ENCODE data around the gene RNF220.
"Not testable (repeated sequence)": the region's sequence is repeated elsewhere in the genome, so short reads cannot be mapped to it uniquely, and the experiment has no call there.

The RNF220 gene

DNA sequence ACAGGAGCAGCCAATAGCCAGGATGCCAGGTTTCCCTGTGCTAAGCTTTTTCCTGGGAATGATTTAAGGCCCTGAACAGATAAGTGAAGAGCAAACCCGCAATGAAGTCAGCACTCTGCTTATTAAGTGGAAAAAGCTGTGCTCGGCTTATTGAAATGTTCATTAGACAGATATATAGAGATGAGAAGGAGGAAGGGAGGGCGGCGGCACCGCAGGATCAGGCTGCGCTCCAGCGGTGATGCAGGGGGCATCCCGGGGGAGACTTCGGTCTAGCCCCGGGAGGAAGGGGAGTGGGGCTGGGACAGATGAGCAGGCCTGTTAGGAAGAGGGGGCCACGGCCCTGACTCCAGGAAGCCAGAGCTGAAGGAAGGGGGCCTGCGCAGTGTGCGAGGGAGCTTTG lies 154.3 kb downstream of the RNF220 start:
- Histone ChIP-seq H3K9me3 (ENCODE audit: control insufficient read depth, insufficient read depth, low read depth, low read length) (no peaks in the 10 kb centered on the region), H3K27ac (ENCODE audit: extremely low read depth, low read depth, low read length) (no peak overlapping the region), H3K4me1 (ENCODE audit: control insufficient read depth, insufficient read depth, low read length) (no peaks in the 10 kb centered on the region), H3K4me3 (ENCODE audit: low read depth, low read length) (no peak overlapping the region), H3K36me3 (ENCODE audit: control insufficient read depth in 2 of 2, insufficient read depth in 1 of 2, low read length in 2 of 2) (no peaks in the 10 kb centered on the region)
- ChIA-PET POLR2A (no interaction called here), CTCF (interaction anchor here (0.7 to 2.2 kb wide), 3 partner anchors 9 to 181 kb away, joined by 3 to 10 read pairs (median 4); no protein-coding TSS in a partner anchor)
- TF ChIP-seq, protein P1, sequence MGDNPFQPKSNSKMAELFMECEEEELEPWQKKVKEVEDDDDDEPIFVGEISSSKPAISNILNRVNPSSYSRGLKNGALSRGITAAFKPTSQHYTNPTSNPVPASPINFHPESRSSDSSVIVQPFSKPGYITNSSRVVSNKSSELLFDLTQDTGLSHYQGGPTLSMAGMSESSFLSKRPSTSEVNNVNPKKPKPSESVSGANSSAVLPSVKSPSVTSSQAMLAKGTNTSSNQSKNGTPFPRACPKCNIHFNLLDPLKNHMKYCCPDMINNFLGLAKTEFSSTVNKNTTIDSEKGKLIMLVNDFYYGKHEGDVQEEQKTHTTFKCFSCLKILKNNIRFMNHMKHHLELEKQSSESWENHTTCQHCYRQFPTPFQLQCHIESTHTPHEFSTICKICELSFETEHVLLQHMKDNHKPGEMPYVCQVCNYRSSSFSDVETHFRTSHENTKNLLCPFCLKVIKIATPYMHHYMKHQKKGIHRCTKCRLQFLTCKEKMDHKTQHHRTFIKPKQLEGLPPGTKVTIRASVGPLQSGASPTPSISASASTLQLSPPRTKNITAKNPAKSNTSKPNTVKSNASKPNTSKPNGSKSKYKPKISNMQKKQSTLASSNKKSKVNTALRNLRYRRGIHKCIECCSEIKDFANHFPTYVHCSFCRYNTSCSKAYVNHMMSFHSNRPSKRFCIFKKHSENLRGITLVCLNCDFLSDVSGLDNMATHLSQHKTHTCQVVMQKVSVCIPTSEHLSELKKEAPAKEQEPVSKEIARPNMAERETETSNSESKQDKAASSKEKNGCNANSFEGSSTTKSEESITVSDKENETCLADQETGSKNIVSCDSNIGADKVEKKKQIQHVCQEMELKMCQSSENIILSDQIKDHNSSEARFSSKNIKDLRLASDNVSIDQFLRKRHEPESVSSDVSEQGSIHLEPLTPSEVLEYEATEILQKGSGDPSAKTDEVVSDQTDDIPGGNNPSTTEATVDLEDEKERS (tag by site-specific recombination; IDR thresholded peaks at IDR 0.05), result no peak
- TF ChIP-seq ZNF660 (tag by site-specific recombination; IDR thresholded peaks at IDR 0.05) (no peak), ZFP37 (tag by site-specific recombination; IDR thresholded peaks at IDR 0.05) (no peak), OSR2 (tag by site-specific recombination; IDR thresholded peaks at IDR 0.05) (no peak), GLI2 (tag by site-specific recombination; IDR thresholded peaks at IDR 0.05; ENCODE audit: borderline replicate concordance, low read depth) (no peak), KLF7 (tag by site-specific recombination; IDR thresholded peaks at IDR 0.05; ENCODE audit: borderline replicate concordance) (no peak), ZNF571 (tag by site-specific recombination; IDR thresholded peaks at IDR 0.05) (no peak), ZNF555 (tag by site-specific recombination; conservative IDR thresholded peaks at IDR 0.05) (no peak), WT1 (tag by site-specific recombination; IDR thresholded peaks at IDR 0.05) (no peak)
- TF ChIP-seq, protein P2, sequence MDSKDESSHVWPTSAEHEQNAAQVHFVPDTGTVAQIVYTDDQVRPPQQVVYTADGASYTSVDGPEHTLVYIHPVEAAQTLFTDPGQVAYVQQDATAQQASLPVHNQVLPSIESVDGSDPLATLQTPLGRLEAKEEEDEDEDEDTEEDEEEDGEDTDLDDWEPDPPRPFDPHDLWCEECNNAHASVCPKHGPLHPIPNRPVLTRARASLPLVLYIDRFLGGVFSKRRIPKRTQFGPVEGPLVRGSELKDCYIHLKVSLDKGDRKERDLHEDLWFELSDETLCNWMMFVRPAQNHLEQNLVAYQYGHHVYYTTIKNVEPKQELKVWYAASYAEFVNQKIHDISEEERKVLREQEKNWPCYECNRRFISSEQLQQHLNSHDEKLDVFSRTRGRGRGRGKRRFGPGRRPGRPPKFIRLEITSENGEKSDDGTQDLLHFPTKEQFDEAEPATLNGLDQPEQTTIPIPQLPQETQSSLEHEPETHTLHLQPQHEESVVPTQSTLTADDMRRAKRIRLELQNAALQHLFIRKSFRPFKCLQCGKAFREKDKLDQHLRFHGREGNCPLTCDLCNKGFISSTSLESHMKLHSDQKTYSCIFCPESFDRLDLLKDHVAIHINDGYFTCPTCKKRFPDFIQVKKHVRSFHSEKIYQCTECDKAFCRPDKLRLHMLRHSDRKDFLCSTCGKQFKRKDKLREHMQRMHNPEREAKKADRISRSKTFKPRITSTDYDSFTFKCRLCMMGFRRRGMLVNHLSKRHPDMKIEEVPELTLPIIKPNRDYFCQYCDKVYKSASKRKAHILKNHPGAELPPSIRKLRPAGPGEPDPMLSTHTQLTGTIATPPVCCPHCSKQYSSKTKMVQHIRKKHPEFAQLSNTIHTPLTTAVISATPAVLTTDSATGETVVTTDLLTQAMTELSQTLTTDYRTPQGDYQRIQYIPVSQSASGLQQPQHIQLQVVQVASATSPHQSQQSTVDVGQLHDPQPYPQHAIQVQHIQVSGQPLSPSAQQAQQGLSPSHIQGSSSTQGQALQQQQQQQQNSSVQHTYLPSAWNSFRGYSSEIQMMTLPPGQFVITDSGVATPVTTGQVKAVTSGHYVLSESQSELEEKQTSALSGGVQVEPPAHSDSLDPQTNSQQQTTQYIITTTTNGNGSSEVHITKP (tag by site-specific recombination; IDR thresholded peaks at IDR 0.05), result no peak

DNA sequence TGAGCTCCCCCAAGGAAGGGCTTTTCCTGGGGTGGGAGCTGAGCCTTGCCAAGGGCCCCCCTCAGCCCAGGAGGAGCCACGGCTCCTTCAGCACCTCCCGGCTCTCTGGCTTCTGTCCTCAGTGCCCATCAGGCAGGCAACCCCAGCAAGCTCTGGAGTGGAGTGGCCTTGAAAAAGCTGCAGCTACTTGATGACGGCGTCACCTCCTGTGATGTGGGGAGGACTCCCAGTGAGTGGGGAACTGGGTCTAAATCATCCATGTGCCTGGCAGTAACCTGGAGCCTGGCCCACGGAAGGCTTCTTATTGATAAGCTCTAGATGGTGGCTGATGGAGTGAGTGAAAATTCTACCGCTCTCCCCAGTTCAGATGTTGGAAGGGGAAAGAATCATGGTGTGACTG lies 154.9 kb downstream of the RNF220 start:
- H3K27ac ChIP-seq (ENCODE audit: extremely low read depth, low read depth, low read length), result no peak overlapping the region
- peak; percentile 85 for TF ChIP-seq ZIC2 (tag by site-specific recombination; IDR thresholded peaks at IDR 0.05)
- TF ChIP-seq TRIM28 (IDR thresholded peaks at IDR 0.05; ENCODE audit: borderline replicate concordance, low read length), result no peak
- TF ChIP-seq ZNF416 (tag by site-specific recombination; IDR thresholded peaks at IDR 0.05), result no peak
- TF ChIP-seq OSR2 (tag by site-specific recombination; IDR thresholded peaks at IDR 0.05), result peak; percentile 68; the same call in 1 of the 2 replicates
- TF ChIP-seq MYNN (tag by site-specific recombination; IDR thresholded peaks at IDR 0.05; ENCODE audit: borderline replicate concordance), result no peak
- peak; percentile 51 for TF ChIP-seq GLIS1 (tag by site-specific recombination; IDR thresholded peaks at IDR 0.05)
- no peaks in the 10 kb centered on the region for H3K36me3 ChIP-seq (ENCODE audit: control insufficient read depth in 2 of 2, insufficient read depth in 1 of 2, low read length in 2 of 2)
- ChIA-PET CTCF (interaction anchor here (0.8 to 2.2 kb wide), 4 partner anchors 9 to 555 kb away, joined by 4 to 10 read pairs (median 6); no protein-coding TSS in a partner anchor), POLR2A (no interaction called here)
- H3K4me1 ChIP-seq (ENCODE audit: control insufficient read depth, insufficient read depth, low read length), result no peaks in the 10 kb centered on the region
- H3K9me3 ChIP-seq (ENCODE audit: control insufficient read depth, insufficient read depth, low read depth, low read length), result no peaks in the 10 kb centered on the region
- no peak overlapping the region for H3K4me3 ChIP-seq (ENCODE audit: low read depth, low read length)

DNA sequence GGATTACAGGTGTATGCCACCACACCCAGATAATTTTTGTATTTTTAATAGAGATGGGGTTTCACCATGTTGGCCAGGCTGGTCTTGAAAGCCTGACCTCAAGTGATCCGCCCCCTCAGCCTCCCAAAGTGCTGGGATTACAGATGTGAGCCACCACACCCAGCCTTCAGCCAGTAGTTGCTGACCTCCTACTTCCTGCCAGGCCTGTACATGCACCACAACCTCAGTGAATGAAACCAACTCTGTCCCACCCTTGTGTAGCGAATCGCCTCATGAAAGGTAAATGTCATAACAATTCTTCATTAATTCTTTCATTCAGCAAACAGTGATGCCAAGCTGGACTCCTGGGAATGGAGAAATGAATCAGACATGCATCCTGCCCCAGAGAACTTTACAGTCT lies 155.6 kb downstream of the RNF220 start:
- H3K4me1 ChIP-seq (ENCODE audit: control insufficient read depth, insufficient read depth, low read length); H3K36me3 ChIP-seq (ENCODE audit: control insufficient read depth in 2 of 2, insufficient read depth in 1 of 2, low read length in 2 of 2); H3K4me3 ChIP-seq (ENCODE audit: low read depth, low read length); H3K27ac ChIP-seq (ENCODE audit: extremely low read depth, low read depth, low read length); H3K9me3 ChIP-seq (ENCODE audit: control insufficient read depth, insufficient read depth, low read depth, low read length); POLR2A ChIA-PET: not testable (repeated sequence)
- CTCF ChIA-PET, result interaction anchor here (0.8 to 2.2 kb wide), 3 partner anchors 11 to 556 kb away, joined by 5 to 10 read pairs (median 6); no protein-coding TSS in a partner anchor
- TF ChIP-seq ZBTB17 (tag by site-specific recombination; IDR thresholded peaks at IDR 0.05), result 0 out of 2 replicates have a peak, but pooled peaks have one; percentile 15
